K562 (cell line): ENCODE results near the gene POLR2A. TPM values are rescaled to one million over a fixed set of nuclear protein-coding genes. Genes with fewer than 3 reads are reported as not detected.
A peak's percentile ranks its signal among the peaks of the same experiment; 100 is the strongest.

ENCODE experiments used
- ATAC-seq: fragments of 200-7000 bp; cut with Tn5 transposase; 3 replicates; pipeline ENCODE4 v1.9.1; 2020; ENCODE audit warnings: moderate library complexity
- BruUV-seq: library from RNA; stranded (reverse); fragments of 400-500 nt; replicated peaks from 2 replicates; lab custom pipeline; 2021; lab: Mats Ljungman, UMichigan
- CTCF ChIA-PET: fragments of 300-600 bp; formaldehyde crosslinking; extraction: SDS; loops from one replicate; lab custom pipeline; 2021; ENCODE audit warnings: low intra/inter-chr PET ratio; lab: Yijun Ruan, JAX
- POLR2A ChIA-PET: fragments of 300-600, 350-650 bp; sonication (Branson Sonifier 250); formaldehyde crosslinking; extraction: SDS; loops from one replicate; lab custom pipeline; 2021; ENCODE audit warnings: antibody characterized with exemption, inconsistent platforms; lab: Yijun Ruan, JAX
- DNase-seq, 4 experiments: peaks; one replicate each; pipeline versions ENCODE4 v3.0.0 to v3.0.0-alpha.2; 2011 to 2018; ENCODE audit warnings: low spot score in 3 of 4, mixed read lengths in 3 of 4; ENCODE audit errors: extremely low read depth in 1 of 4
- FAIRE-seq: peaks from 2 replicates; lab custom pipeline; 2011; peaks lifted over from hg19 to GRCh38; lab: Jason Lieb, UNC
- H2AFZ ChIP-seq: 2 replicates; pipeline ENCODE4 v1.6.0; 2011; ENCODE audit warnings: low read depth, low read length, control low read depth, inconsistent platforms
- H3K27ac ChIP-seq: fragments of 200-600 bp; 3 replicates; pipeline ENCODE4 v1.8.0; 2011; ENCODE audit warnings: low read depth, mild to moderate bottlenecking, control low read depth, inconsistent platforms, low read length, moderate library complexity, mixed read lengths; ENCODE audit errors: extremely low read depth
- H3K27me3 ChIP-seq, 2 experiments: fragments of 300-600 bp in 1 of 2; 2 replicates in 1 of 2; 3 replicates in 1 of 2; pipeline versions ENCODE4 v1.6.0 to v1.8.0; 2011; ENCODE audit warnings: inconsistent platforms in 2 of 2, low read length in 2 of 2, mild to moderate bottlenecking in 1 of 2, mixed read lengths in 1 of 2, moderate library complexity in 1 of 2; ENCODE audit not compliant: control insufficient read depth in 2 of 2, insufficient read depth in 2 of 2
- H3K36me3 ChIP-seq: fragments of 300-600 bp; 3 replicates; pipeline ENCODE4 v1.8.0; 2011; ENCODE audit warnings: mild to moderate bottlenecking, low read length, inconsistent platforms; ENCODE audit not compliant: control insufficient read depth, insufficient read depth
- H3K4me1 ChIP-seq, 2 experiments: fragments of 200-600 bp in 1 of 2; replicated peaks in 1 of 2; 2 replicates in 1 of 2; 3 replicates in 1 of 2; pipeline versions ENCODE4 v1.5.1 to v1.8.0; 2011; ENCODE audit warnings: inconsistent platforms in 2 of 2, low read length in 2 of 2, mild to moderate bottlenecking in 1 of 2, mixed read lengths in 1 of 2, moderate library complexity in 1 of 2; ENCODE audit not compliant: control insufficient read depth in 2 of 2, insufficient read depth in 2 of 2
- H3K4me2 ChIP-seq: 2 replicates; pipeline ENCODE4 v1.6.1; 2011; ENCODE audit warnings: low read length, control low read depth, inconsistent platforms, mixed read lengths; ENCODE audit not compliant: insufficient read depth
- H3K4me3 ChIP-seq: fragments of 200-600 bp; sonication (generic), shearing (Covaris generic); 2 replicates; pipeline ENCODE4 v1.5.1; 2016; ENCODE audit warnings: control low read depth, inconsistent platforms
- H3K79me2 ChIP-seq: fragments of 200-600 bp; 3 replicates; pipeline ENCODE4 v1.8.0; 2011; ENCODE audit warnings: low read length, inconsistent platforms; ENCODE audit not compliant: control insufficient read depth, insufficient read depth
- H3K9ac ChIP-seq, 2 experiments: 2 replicates each; pipeline versions ENCODE4 v1.6.0 to v1.6.1; 2011; ENCODE audit warnings: low read depth in 2 of 2, low read length in 2 of 2, control low read depth in 1 of 2, inconsistent platforms in 1 of 2, mild to moderate bottlenecking in 1 of 2, mixed read lengths in 1 of 2; ENCODE audit not compliant: insufficient read depth in 1 of 2
- H3K9me1 ChIP-seq: one replicate; pipeline ENCODE4 v1.6.0; 2011; ENCODE audit warnings: inconsistent platforms, mild to moderate bottlenecking, low read length, moderate library complexity; ENCODE audit not compliant: control insufficient read depth, insufficient read depth
- H3K9me3 ChIP-seq: replicated peaks from 2 replicates; pipeline ENCODE4 v1.5.1; 2011; ENCODE audit warnings: low read depth, low read length, inconsistent platforms; ENCODE audit not compliant: control insufficient read depth, insufficient read depth
- H4K20me1 ChIP-seq: replicated peaks from 2 replicates; pipeline ENCODE4 v1.6.1; 2011; ENCODE audit warnings: low read length, inconsistent platforms, mixed read lengths; ENCODE audit not compliant: control insufficient read depth, insufficient read depth
- CREM ChIP-seq: IDR thresholded peaks from 2 replicates; pipeline ENCODE4 v1.6.1; 2014; ENCODE audit warnings: antibody characterized with exemption, low read depth
- CXXC5 ChIP-seq: fragments of 250-450 bp; sonication (Bioruptor Pico); IDR thresholded peaks from 2 replicates; pipeline ENCODE4 v1.8.0; 2022; ENCODE audit warnings: inconsistent platforms, mild to moderate bottlenecking, moderate library complexity
- DDX20 ChIP-seq: fragments of 450-650 bp; IDR thresholded peaks from 2 replicates; pipeline ENCODE4 v1.6.1; 2016; ENCODE audit warnings: missing genetic modification characterization, low read depth, mild to moderate bottlenecking, missing compliant biosample characterization, moderate library complexity
- EGR1 ChIP-seq: fragments of 450-650 bp; conservative IDR thresholded peaks from 2 replicates; pipeline ENCODE4 v1.6.1; 2017; ENCODE audit warnings: mild to moderate bottlenecking
- MAZ ChIP-seq, 2 experiments: fragments of 450-650 bp in 1 of 2; sonication (generic) in 1 of 2; formaldehyde crosslinking; IDR thresholded peaks in 1 of 2; conservative IDR thresholded peaks in 1 of 2; 2 replicates each; pipeline versions ENCODE4 v1.4.0 to v1.5.0; 2020; ENCODE audit warnings: mild to moderate bottlenecking in 1 of 2, missing genetic modification reagents in 1 of 2
- NRF1 ChIP-seq, 2 experiments: fragments of 450-650 bp; IDR thresholded peaks in 1 of 2; conservative IDR thresholded peaks in 1 of 2; 2 replicates each; pipeline ENCODE4 v1.6.1; 2014; ENCODE audit warnings: mild to moderate bottlenecking in 2 of 2
- PHF8 ChIP-seq: fragments of 200-600 bp; sonication (generic); IDR thresholded peaks from 2 replicates; pipeline ENCODE4 v1.6.1; 2012; ENCODE audit warnings: mixed run types, mild to moderate bottlenecking, inconsistent platforms, low read length, moderate library complexity, borderline replicate concordance
- PHTF2 ChIP-seq: fragments of 250-450 bp; sonication (Bioruptor Pico); IDR thresholded peaks from 2 replicates; pipeline ENCODE4 v1.5.0; 2021; ENCODE audit warnings: mild to moderate bottlenecking
- SAP30 ChIP-seq: fragments of 200-600 bp; sonication (generic); IDR thresholded peaks from 2 replicates; pipeline ENCODE4 v1.6.1; 2012; ENCODE audit warnings: borderline replicate concordance, low read depth, mild to moderate bottlenecking, moderate library complexity, low read length, control low read depth, inconsistent platforms; ENCODE audit not compliant: insufficient read depth, poor library complexity, severe bottlenecking
- ZNF57 ChIP-seq: fragments of 450-650 bp; formaldehyde crosslinking; IDR thresholded peaks from 2 replicates; pipeline ENCODE4 v1.4.0; 2020; ENCODE audit warnings: mild to moderate bottlenecking, moderate library complexity
- WGBS: fragments of 100-300 bp; shearing (Covaris generic); methylation state at CpG from one replicate; pipeline ENCODE4 v1.1.6; 2016; ENCODE audit warnings: low coverage, mixed read lengths; ENCODE audit not compliant: insufficient coverage; ENCODE audit errors: missing lambda C conversion rate; 5-methylcytosine and 5-hydroxymethylcytosine counted together
- in situ Hi-C: fragments of 300-500 bp; cut with MboI; formaldehyde crosslinking; loops from 4 replicates; pipeline ENCODE4 v1.15.0; 2018; ENCODE audit warnings: inconsistent platforms, mixed read lengths
- intact Hi-C: fragments of 100-400 bp; cut with micrococcal nuclease; formaldehyde crosslinking; loops from 2 replicates; pipeline ENCODE4 v1.14.2; 2022
- polyA plus RNA-seq, 8 experiments: library from polyadenylated mRNA; depleted of rRNA in 4 of 8; stranded (reverse) in 5 of 8; unstranded in 3 of 8; fragments of >200 nt; fragmentation: Nextera tagmentation in 2 of 8; fragmentation: Illumina TruSeq in 1 of 8; extraction: Ambion mirVana in 2 of 8; extraction: Trizol in 1 of 8; gene quantifications; 2 replicates each; pipeline versions ENCODE4 v1.2.1 to v1.2.3, GENCODE V29; 2011 to 2014; ENCODE audit warnings: inconsistent platforms in 1 of 8, missing spikeins in 1 of 8
- total RNA-seq, 7 experiments: library from RNA; depleted of rRNA in 6 of 7; stranded (reverse); fragments of >200 nt in 6 of 7; fragmentation: Illumina TruSeq in 2 of 7; extraction: Trizol in 2 of 7; gene quantifications; 2 replicates each; pipeline versions ENCODE4 v1.2.1 to v1.2.3, GENCODE V29; 2011 to 2021; ENCODE audit warnings: low replicate concordance in 1 of 7
- TF ChIP-seq, protein P1 (sequence below): fragments of 250-450 bp; sonication (Bioruptor Pico); IDR thresholded peaks from 2 replicates; pipeline ENCODE4 v1.5.1; 2021; ENCODE audit warnings: mild to moderate bottlenecking
- TF ChIP-seq, protein P2 (sequence below), 2 experiments: IDR thresholded peaks; 2 replicates each; pipeline ENCODE4 v1.6.1; 2011; ENCODE audit warnings: borderline replicate concordance in 1 of 2, control low read depth in 1 of 2, low read depth in 1 of 2, low read length in 1 of 2, mild to moderate bottlenecking in 1 of 2, mixed read lengths in 1 of 2, moderate library complexity in 1 of 2; ENCODE audit not compliant: insufficient read depth in 1 of 2, insufficient read length in 1 of 2, poor library complexity in 1 of 2, severe bottlenecking in 1 of 2; ENCODE audit errors: extremely low read depth in 1 of 2
- TF ChIP-seq, protein P3 (sequence below): sonication (generic); formaldehyde crosslinking; IDR thresholded peaks from 2 replicates; pipeline ENCODE4 v1.8.1; 2023; ENCODE audit warnings: mild to moderate bottlenecking, missing genetic modification reagents

Gene POLR2A
- total and polyA plus RNA-seq, 9 of the 15 experiments (the other 6 are each of a cell fraction or from before 2014, with no cell fraction given): 1.3 to 109 (median 12.4) TPM

DNA sequence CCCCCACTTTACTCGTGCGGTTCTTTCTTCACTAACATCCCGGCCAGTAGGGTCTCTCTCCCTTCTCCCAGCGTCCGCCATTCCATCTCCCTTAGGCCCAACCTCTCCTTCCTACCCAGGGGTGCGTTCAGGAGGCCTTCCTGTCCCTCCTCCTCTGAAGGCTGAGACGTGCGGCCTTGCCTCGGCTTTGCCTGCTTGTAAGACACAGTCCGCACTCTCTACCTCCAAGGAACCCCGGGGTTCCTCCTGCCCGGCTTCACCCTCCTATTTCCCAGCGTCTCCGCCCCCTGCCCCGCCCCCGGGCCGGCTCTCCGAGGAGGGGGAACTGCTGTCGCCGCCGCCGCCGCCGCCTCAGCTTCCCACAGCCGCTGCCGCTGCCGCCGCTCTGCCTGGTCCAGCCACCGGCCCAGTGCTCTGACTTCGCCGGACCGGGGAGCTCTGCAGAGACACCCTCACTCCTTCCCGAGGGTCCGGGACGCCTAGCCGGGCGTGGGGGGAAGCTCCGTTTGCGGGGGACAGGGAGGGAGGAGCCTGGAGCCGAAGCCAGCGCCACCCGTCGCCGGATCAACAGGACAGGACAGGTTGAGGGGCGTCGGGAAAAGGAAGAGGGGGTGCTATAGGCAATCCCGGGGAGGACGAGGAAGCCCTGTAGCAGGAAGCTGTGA, 46.1 kb upstream of the POLR2A start:
- DNase-seq (peak; percentile 53 to 74 (median 57)), ATAC-seq (peak; percentile 64), FAIRE-seq (no peak)
- no TSS peak for BruUV-seq
- POLR2A ChIA-PET: interaction anchor here (1.0 to 4.2 kb wide), 3 partner anchors 16 to 85 kb away, joined by 3 to 21 read pairs (median 3); partner anchors contain the start of gene POLR2A
- H3K4me2 ChIP-seq: peak overlapping the region; percentile 76
- H3K27me3 ChIP-seq: no peaks in the 10 kb centered on the region
- WGBS: 20% methylated on average over 10 of the region's 48 CpGs
- H3K9me3 ChIP-seq: no peaks in the 10 kb centered on the region
- CTCF ChIA-PET: no interaction called here
- peak overlapping the region; percentile 52 for H3K4me3 ChIP-seq
- peak overlapping the region; percentile 62; the same call in 1 of the 3 replicates for H3K27ac ChIP-seq
- H3K4me1 ChIP-seq: peaks cover 20 to 69% of the 10 kb centered on the region in 2 experiments; a peak in 4 of 5 replicates
- intact Hi-C loops (loop anchor here (5.0 kb wide), 2 partner anchors 36 to 44 kb away; partner anchors contain the start of genes POLR2A, SLC35G6 and TMEM256), in situ Hi-C loops (no loop called here)
- H3K79me2 ChIP-seq: peaks cover 7% of the 10 kb centered on the region; the same call in 2 of the 3 replicates
- H3K9ac ChIP-seq: peak overlapping the region; percentile 68 to 92; a peak in 3 of 4 replicates
- peaks cover 3% of the 10 kb centered on the region for H3K9me1 ChIP-seq
- H3K36me3 ChIP-seq: no peaks in the 10 kb centered on the region
- no peaks in the 10 kb centered on the region for H4K20me1 ChIP-seq
- peak overlapping the region; percentile 89 for H2AFZ ChIP-seq
- TF ChIP-seq CREM (no peak), SAP30 (no peak), DDX20 (tag) (no peak), PHTF2 (CRISPR knock-in tag) (no peak), MAZ (CRISPR knock-in tag; conservative IDR thresholded peaks at IDR 0.05 in 1 of 2, IDR thresholded peaks at IDR 0.05 in 1 of 2) (peak in 1 of 2 experiments; percentile 55; a peak in 2 of 4 replicates), CXXC5 (CRISPR knock-in tag) (0 out of 2 replicates have a peak, but pooled peaks have one; percentile 25), ZNF57 (CRISPR knock-in tag) (no peak), PHF8 (peak; percentile 33; the same call in 1 of the 2 replicates), NRF1 (conservative IDR thresholded peaks at IDR 0.05 in 1 of 2, IDR thresholded peaks at IDR 0.05 in 1 of 2) (0 out of 4 replicates have a peak, but pooled peaks of 1 of the 2 experiments have one; percentile 21), EGR1 (peak; percentile 49)
- TF ChIP-seq, protein P1, sequence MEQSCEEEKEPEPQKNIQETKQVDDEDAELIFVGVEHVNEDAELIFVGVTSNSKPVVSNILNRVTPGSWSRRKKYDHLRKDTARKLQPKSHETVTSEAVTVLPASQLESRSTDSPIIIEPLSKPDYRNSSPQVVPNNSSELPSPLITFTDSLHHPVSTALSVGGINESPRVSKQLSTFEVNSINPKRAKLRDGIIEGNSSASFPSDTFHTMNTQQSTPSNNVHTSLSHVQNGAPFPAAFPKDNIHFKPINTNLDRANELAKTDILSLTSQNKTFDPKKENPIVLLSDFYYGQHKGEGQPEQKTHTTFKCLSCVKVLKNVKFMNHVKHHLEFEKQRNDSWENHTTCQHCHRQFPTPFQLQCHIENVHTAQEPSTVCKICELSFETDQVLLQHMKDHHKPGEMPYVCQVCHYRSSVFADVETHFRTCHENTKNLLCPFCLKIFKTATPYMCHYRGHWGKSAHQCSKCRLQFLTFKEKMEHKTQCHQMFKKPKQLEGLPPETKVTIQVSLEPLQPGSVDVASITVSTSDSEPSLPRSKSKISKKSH (CRISPR knock-in tag): no peak
- TF ChIP-seq, protein P2, sequence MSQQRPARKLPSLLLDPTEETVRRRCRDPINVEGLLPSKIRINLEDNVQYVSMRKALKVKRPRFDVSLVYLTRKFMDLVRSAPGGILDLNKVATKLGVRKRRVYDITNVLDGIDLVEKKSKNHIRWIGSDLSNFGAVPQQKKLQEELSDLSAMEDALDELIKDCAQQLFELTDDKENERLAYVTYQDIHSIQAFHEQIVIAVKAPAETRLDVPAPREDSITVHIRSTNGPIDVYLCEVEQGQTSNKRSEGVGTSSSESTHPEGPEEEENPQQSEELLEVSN (IDR thresholded peaks at IDR 0.05; ENCODE audit: borderline replicate concordance in 1 of 2, extremely low read depth in 1 of 2, insufficient read depth in 1 of 2, insufficient read length in 1 of 2, low read depth in 1 of 2, low read length in 1 of 2, poor library complexity in 1 of 2, severe bottlenecking in 1 of 2): peak in 1 of 2 experiments; percentile 38
- TF ChIP-seq, protein P3, sequence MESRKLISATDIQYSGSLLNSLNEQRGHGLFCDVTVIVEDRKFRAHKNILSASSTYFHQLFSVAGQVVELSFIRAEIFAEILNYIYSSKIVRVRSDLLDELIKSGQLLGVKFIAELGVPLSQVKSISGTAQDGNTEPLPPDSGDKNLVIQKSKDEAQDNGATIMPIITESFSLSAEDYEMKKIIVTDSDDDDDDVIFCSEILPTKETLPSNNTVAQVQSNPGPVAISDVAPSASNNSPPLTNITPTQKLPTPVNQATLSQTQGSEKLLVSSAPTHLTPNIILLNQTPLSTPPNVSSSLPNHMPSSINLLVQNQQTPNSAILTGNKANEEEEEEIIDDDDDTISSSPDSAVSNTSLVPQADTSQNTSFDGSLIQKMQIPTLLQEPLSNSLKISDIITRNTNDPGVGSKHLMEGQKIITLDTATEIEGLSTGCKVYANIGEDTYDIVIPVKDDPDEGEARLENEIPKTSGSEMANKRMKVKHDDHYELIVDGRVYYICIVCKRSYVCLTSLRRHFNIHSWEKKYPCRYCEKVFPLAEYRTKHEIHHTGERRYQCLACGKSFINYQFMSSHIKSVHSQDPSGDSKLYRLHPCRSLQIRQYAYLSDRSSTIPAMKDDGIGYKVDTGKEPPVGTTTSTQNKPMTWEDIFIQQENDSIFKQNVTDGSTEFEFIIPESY (CRISPR knock-in tag): peak; percentile 32; the same call in 1 of the 2 replicates
